SK-N-SH (cell line): ENCODE measurements around the gene MGAM2.

Source experiments
- CTCF ChIP-seq: fragments of 200-600 bp; sonication (generic); IDR thresholded peaks from 2 replicates; pipeline ENCODE4 v1.6.1; 2017; ENCODE audit warnings: antibody characterized with exemption, mild to moderate bottlenecking, moderate library complexity
- POLR2AphosphoS5 ChIP-seq: IDR thresholded peaks from 2 replicates; pipeline ENCODE4 v1.6.1; 2012; ENCODE audit warnings: low read depth, low read length
- REST ChIP-seq: IDR thresholded peaks from 2 replicates; pipeline ENCODE4 v1.6.1; 2012; ENCODE audit warnings: mild to moderate bottlenecking, low read depth, low read length, moderate library complexity
- SMC3 ChIP-seq: IDR thresholded peaks from 2 replicates; pipeline ENCODE4 v1.6.1; 2012; ENCODE audit warnings: low read depth, low read length, improper control_type of control experiment
- TF ChIP-seq, protein P1 (sequence below): IDR thresholded peaks from 2 replicates; pipeline ENCODE4 v1.4.0; 2012; ENCODE audit warnings: low read depth, borderline replicate concordance

GRCh38 chr7:142172932-142173331 is 61.4 kb downstream of the MGAM2 start:
- TF ChIP-seq CTCF (no peak), SMC3 (no peak), POLR2AphosphoS5 (no peak), REST (no peak)
- TF ChIP-seq, protein P1, sequence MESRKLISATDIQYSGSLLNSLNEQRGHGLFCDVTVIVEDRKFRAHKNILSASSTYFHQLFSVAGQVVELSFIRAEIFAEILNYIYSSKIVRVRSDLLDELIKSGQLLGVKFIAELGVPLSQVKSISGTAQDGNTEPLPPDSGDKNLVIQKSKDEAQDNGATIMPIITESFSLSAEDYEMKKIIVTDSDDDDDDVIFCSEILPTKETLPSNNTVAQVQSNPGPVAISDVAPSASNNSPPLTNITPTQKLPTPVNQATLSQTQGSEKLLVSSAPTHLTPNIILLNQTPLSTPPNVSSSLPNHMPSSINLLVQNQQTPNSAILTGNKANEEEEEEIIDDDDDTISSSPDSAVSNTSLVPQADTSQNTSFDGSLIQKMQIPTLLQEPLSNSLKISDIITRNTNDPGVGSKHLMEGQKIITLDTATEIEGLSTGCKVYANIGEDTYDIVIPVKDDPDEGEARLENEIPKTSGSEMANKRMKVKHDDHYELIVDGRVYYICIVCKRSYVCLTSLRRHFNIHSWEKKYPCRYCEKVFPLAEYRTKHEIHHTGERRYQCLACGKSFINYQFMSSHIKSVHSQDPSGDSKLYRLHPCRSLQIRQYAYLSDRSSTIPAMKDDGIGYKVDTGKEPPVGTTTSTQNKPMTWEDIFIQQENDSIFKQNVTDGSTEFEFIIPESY = no peak
